Ovary (tissue), 9 donors: Measurements from ENCODE around the gene ACVR1B. TPM values are rescaled to one million over a fixed set of nuclear protein-coding genes. Genes with fewer than 3 reads are reported as not detected.

ENCODE experiments used
- DNase-seq, 5 donors: peaks; one replicate each; pipeline ENCODE4 v3.0.0-alpha.2; 2019 to 2020
- H3K27ac ChIP-seq, 2 donors: fragments of 200-600 bp; one replicate each; pipeline versions ENCODE4 v1.5.1 to v1.8.0; 2019 to 2022
- H3K27me3 ChIP-seq: fragments of 200-600 bp; one replicate; pipeline ENCODE4 v1.8.0; 2022
- H3K36me3 ChIP-seq: fragments of 200-600 bp; sonication (generic); one replicate; pipeline ENCODE4 v1.5.1; 2019
- H3K4me1 ChIP-seq: one replicate; pipeline ENCODE4 v1.8.1; 2013; ENCODE audit warnings: mild to moderate bottlenecking, moderate library complexity; ENCODE audit not compliant: insufficient read depth
- H3K4me3 ChIP-seq: fragments of 200-600 bp; sonication (generic); one replicate; pipeline ENCODE4 v1.5.1; 2017
- H3K9me3 ChIP-seq, 2 donors: fragments of 200-600 bp in 1 of 2; sonication (generic) in 1 of 2; one replicate each; pipeline versions ENCODE4 v1.5.1 to v1.8.1; 2013 to 2019; ENCODE audit warnings: mild to moderate bottlenecking in 1 of 2, moderate library complexity in 1 of 2
- EP300 ChIP-seq: sonication (generic); formaldehyde crosslinking; IDR thresholded peaks from one replicate; pipeline ENCODE4 v1.6.1; 2017; ENCODE audit warnings: antibody characterized with exemption
- POLR2A ChIP-seq: fragments of 450-650 bp; IDR thresholded peaks from one replicate; pipeline ENCODE4 v1.6.1; 2017; ENCODE audit warnings: antibody characterized with exemption, mild to moderate bottlenecking, moderate library complexity
- WGBS, 3 donors: extraction: QIAGEN DNeasy Blood & Tissue Kit in 1 of 3; methylation state at CpG; one replicate each; pipeline versions ENCODE4 v1.1.5 to v1.1.7; 2013 to 2017; 5-methylcytosine and 5-hydroxymethylcytosine counted together
- intact Hi-C, 4 donors: fragments of 100-400 bp; cut with DNase I; formaldehyde crosslinking; loops; one replicate each; pipeline versions ENCODE4 v1.11.0 to v1.15.1; 2022 to 2023
- polyA plus RNA-seq, 2 donors: library from polyadenylated mRNA; stranded (reverse); fragments of 200-250 nt in 1 of 2; fragments of 350-450 nt in 1 of 2; fragmentation: Illumina TruSeq in 1 of 2; extraction: RNeasy Lipid Tissue Mini Kit (QIAGEN cat#74804) in 1 of 2; gene quantifications; one replicate each; pipeline ENCODE4 v1.2.3, GENCODE V29; 2013 to 2014
- total RNA-seq, 7 donors: library from RNA; depleted of rRNA in 2 of 7; stranded (reverse); fragments of >200 nt in 2 of 7; fragmentation: NEBNext Ultra II Directional in 3 of 7; extraction: Animal tissue kit (Norgen Biotek cat#: 25700) in 3 of 7; gene quantifications; one replicate each; pipeline versions ENCODE4 v1.1.0 to v1.2.4, GENCODE V29; 2016 to 2023
- TF ChIP-seq, protein P1 (sequence below), 3 donors: fragments of 450-650 bp in 2 of 3; fragments of 200-600 bp in 1 of 3; IDR thresholded peaks; one replicate each; pipeline versions ENCODE4 v1.5.1 to v1.8.0; 2016 to 2022; ENCODE audit warnings: antibody characterized with exemption in 3 of 3, mild to moderate bottlenecking in 1 of 3
- donor health status: DM: no; HTN: no; CAD: no; lungs with moderate emphysema.
- donor health status: DM: no; HTN: no; CAD: no.
- donor health status: Bipolar disorder and iron deficiency.
- donor health status: DM: yes; HTN: yes; CAD: no.
- donor health status: DM: no; HTN: no; CAD: no.
- donor health status: DM: yes; HTN: yes; CAD: no.

ACVR1B gene
- total and polyA plus RNA-seq, 9 donors = 6.9 to 27.3 (median 19.1) TPM

GRCh38 chr12:52024845-52025230 is 73.3 kb downstream of the ACVR1B start:
- intact Hi-C loops = loop anchor here (1.0 to 5.0 kb wide), 4 partner anchors 20 to 58 kb away; partner anchors contain the start of gene ATG101 (in 1 of the 4)
- DNase-seq = peak in 1 of 5 donors; percentile 37

DNA sequence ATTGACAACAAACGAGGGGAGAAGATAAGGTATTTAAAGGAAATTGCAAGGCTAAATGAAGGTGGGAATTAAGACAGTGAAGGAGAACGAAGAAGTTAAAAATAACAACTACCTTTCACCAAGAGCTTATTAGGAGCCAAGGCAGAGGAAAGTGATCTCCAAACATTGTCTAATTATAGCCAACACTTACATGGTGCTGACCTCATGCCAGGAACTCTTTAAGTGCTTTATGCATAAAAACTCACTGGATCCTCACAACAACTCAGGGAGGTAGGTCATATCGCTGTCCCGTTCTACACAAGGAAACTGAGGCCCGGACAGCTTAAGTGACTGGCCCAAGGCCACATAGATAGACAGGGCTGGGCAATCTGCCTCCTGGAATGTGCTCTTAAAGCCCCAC is 74.8 kb downstream of the ACVR1B start:
- no peak for DNase-seq
- no peak overlapping the region for H3K4me3 ChIP-seq
- H3K27me3 ChIP-seq = no peaks in the 10 kb centered on the region
- H3K27ac ChIP-seq = no peak overlapping the region
- no peaks in the 10 kb centered on the region for H3K9me3 ChIP-seq
- no peaks in the 10 kb centered on the region for H3K36me3 ChIP-seq
- no peak for TF ChIP-seq EP300
- no peak for TF ChIP-seq POLR2A
- TF ChIP-seq, protein P1, sequence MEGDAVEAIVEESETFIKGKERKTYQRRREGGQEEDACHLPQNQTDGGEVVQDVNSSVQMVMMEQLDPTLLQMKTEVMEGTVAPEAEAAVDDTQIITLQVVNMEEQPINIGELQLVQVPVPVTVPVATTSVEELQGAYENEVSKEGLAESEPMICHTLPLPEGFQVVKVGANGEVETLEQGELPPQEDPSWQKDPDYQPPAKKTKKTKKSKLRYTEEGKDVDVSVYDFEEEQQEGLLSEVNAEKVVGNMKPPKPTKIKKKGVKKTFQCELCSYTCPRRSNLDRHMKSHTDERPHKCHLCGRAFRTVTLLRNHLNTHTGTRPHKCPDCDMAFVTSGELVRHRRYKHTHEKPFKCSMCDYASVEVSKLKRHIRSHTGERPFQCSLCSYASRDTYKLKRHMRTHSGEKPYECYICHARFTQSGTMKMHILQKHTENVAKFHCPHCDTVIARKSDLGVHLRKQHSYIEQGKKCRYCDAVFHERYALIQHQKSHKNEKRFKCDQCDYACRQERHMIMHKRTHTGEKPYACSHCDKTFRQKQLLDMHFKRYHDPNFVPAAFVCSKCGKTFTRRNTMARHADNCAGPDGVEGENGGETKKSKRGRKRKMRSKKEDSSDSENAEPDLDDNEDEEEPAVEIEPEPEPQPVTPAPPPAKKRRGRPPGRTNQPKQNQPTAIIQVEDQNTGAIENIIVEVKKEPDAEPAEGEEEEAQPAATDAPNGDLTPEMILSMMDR (IDR thresholded peaks at IDR 0.05) = no peak
- WGBS, 3 donors = 8 to 36% (median 13%) methylated on average over 5 of the region's 5 CpGs
- H3K4me1 ChIP-seq = peaks cover 8% of the 10 kb centered on the region
- intact Hi-C loops = loop anchor here in 1 of 4 donors (5.0 kb wide), 1 partner anchor 41 kb away; the partner anchor contains the start of gene ATG101

More at GRCh38 chr12:52024845-52025230, 73.3 kb downstream of the ACVR1B start:
- Histone ChIP-seq H3K4me1 (peaks cover 8% of the 10 kb centered on the region), H3K27ac (peak overlapping the region in 1 of 2 donors; percentile 35), H3K4me3 (no peak overlapping the region), H3K27me3 (no peaks in the 10 kb centered on the region), H3K36me3 (no peaks in the 10 kb centered on the region), H3K9me3 (no peaks in the 10 kb centered on the region)
- WGBS, 3 donors = 65 to 73% (median 71%) methylated on average over 15 of the region's 15 CpGs
- TF ChIP-seq POLR2A (no peak), EP300 (no peak)
- TF ChIP-seq, protein P1 (IDR thresholded peaks at IDR 0.05) = no peak

GRCh38 chr12:52027085-52027843 is 75.8 kb downstream of the ACVR1B start:
- no peaks in the 10 kb centered on the region for H3K27me3 ChIP-seq
- no peak overlapping the region for H3K4me3 ChIP-seq
- peak in 1 of 5 donors; percentile 39 for DNase-seq
- no peaks in the 10 kb centered on the region for H3K36me3 ChIP-seq
- H3K4me1 ChIP-seq = peaks cover 8% of the 10 kb centered on the region
- no peak overlapping the region for H3K27ac ChIP-seq
- 69 to 76% (median 74%) methylated on average over 9 to 12 of the region's 12 CpGs for WGBS, 3 donors
- intact Hi-C loops = loop anchor here in 1 of 4 donors (5.0 kb wide), 1 partner anchor 40 kb away; the partner anchor contains the start of gene ATG101
- TF ChIP-seq EP300 (no peak), POLR2A (no peak)
- TF ChIP-seq, protein P1 (IDR thresholded peaks at IDR 0.05) = no peak
- no peaks in the 10 kb centered on the region for H3K9me3 ChIP-seq

DNA sequence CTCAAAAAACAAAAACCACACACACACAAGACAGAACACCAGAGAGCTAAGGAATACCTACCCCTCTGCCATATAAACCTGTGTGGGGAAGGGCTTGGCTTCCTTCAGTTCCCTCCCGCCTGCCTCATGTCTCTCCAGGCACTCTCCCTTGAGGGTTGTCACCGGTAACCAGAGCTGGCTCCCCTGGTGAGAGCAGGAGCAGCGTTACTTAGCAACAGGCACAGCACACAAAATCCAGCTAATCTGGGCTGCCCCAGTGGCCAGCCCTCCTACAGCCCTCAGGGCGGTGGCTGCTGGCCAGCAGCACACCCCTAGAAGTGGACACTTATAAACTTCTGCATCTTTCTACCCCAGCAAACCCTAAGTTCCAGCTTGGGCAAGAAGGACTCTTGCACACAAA is 78.2 kb downstream of the ACVR1B start:
- Histone ChIP-seq H3K4me1 (peaks cover 6% of the 10 kb centered on the region), H3K9me3 (no peaks in the 10 kb centered on the region), H3K27me3 (no peaks in the 10 kb centered on the region), H3K27ac (no peak overlapping the region), H3K36me3 (no peaks in the 10 kb centered on the region), H3K4me3 (no peak overlapping the region)
- 40 to 52% (median 48%) methylated on average over 4 of the region's 4 CpGs for WGBS, 3 donors
- no peak for DNase-seq
- intact Hi-C loops = loop anchor here in 1 of 4 donors (5.0 kb wide), 1 partner anchor 38 kb away; the partner anchor contains the start of gene ATG101
- TF ChIP-seq, protein P1 (IDR thresholded peaks at IDR 0.05) = no peak
- TF ChIP-seq EP300 (no peak), POLR2A (no peak)
